Activated CD8-positive, alpha-beta memory T cell treated with anti-CD3 and anti-CD28 coated beads for 4 hours (primary cell): ENCODE results near the gene LAGE3.

Experiments
- DNase-seq, 2 donors: peaks; one replicate each; pipeline ENCODE4 v3.0.0-alpha.2; 2020; ENCODE audit warnings: low read depth in 2 of 2

Gene LAGE3

GRCh38 chrX:154477891-154478477 is 1.1 kb downstream of the LAGE3 start:
- no peak for DNase-seq

DNA sequence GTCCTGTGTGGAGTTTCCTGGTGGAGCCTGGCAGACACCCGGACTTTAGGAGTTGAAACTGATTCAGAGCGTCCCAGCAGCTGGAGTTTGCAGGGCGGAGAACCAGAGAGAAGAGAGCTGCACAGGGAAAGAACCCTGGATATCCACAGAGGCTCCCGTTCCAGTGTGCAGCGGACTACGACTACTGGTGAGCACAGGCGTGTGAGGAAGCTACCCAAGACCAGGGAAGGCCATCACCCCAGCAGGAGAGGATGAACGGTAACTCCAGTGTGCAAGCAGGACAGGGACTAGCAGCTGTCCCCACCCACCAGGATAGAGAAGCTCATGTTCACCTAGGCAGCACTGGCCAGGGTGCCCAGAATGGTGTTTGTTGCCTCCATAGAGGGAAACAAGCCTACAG is 2.3 kb downstream of the LAGE3 start:
- DNase-seq, result no peak

GRCh38 chrX:154473683-154474082 is 5.4 kb downstream of the LAGE3 start:
- no peak for DNase-seq

DNA sequence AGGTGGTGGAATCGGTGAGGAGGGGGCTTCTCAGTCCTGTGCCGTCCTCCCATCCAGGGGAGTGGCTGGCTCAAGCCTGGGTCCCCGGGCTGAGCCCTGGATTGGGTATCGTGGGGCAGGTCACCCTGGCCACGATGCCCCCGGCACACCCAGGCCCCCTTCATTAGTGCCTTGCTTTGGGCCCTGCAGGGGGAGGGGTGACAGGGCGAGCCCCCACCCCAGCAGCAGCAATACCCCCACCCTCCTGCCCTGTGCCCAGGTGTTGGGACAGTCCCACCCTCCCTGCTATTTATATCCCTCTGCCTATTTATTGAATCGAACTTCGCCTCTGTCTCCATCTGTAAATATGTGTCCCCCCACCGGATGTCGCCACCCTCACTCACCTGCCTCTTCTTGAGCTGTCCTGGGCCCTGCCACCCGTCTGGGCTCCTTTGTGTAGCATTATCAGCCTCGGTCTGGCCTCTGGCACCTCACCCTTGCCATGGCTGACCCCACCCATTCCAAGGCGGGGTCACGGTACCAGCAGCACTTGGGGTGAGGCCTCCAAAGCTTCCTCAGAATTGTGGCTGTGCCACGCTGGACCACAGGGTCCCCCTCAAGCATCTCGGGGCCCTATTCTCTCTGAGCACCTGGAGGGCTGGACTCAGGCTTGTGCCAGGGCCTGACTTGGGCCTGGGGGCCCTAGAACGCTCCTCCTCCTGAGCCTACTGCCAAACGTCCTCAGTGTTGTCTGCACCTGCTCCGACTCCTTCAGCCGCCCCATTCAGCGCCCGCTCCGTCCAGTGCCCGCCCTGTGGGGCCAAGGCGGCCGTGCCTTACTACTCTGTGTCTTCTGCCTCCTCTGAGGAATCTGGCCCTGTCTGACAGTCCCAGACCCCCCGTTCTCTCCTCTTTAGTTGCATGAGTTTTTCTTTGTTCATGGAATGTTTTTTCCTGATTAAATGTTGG is 6.1 kb downstream of the LAGE3 start:
- DNase-seq, result no peak

- DNase-seq, result no peak
These were observed 7.0 kb downstream of the LAGE3 start for GRCh38 chrX:154471839-154472684.

GRCh38 chrX:154470914-154471568 is 8.0 kb downstream of the LAGE3 start:
- DNase-seq, result no peak

DNA sequence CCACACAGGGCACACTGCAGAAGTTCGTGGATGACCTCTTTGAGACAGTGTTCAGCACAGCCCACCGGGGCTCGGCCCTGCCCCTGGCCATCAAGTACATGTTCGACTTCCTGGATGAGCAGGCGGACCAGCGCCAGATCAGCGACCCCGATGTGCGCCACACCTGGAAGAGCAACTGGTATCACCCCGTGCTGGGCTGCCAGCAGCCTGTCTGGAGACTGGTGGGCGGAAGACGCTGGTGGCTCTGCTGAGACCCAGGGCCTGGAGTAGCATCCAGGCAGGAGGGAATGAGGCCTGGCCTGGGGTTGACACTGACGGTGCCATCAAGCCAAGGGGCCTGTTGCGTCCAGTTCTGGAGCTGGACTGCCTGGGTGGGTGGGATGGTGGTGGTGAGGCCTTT is 8.6 kb downstream of the LAGE3 start:
- no peak for DNase-seq

DNA sequence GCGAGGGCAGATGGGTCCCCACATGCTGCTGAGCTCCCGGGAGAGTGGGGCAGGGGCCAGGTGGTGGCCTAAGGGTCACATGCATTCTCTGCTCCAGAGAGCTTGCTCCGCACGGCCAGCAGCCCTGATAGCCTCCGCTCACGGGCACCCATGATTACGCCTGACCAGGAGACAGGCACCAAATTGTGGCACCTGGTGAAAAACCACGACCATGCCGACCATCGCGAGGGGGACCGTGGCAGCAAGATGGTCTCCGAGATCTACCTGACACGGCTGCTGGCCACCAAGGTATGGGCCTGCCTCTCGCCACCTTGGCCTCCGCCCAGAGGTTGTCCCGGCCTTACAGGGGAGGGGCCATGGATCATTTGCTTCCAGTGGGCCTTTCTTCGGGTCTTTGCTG is 9.2 kb downstream of the LAGE3 start:
- DNase-seq, result no peak

- DNase-seq, result no peak
These were observed 10.0 kb downstream of the LAGE3 start for GRCh38 chrX:154469114-154469513.

DNA sequence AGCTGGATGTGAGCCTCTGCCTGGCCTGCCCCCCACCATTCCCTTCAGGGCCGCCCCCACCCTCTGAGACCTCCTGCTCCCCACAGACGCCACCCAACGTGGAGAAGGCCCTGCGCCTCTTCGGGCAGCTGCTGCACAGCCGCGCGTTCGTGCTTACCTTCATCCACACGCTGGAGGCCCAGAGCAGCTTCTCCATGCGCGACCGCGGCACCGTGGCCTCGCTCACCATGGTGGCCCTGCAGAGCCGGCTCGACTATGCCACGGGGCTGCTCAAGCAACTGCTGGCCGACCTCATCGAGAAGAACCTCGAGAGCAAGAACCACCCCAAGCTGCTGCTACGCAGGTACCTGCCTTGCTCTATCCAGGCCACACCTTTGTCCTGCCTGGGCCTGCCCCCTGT is 10.9 kb downstream of the LAGE3 start:
- no peak for DNase-seq

DNA sequence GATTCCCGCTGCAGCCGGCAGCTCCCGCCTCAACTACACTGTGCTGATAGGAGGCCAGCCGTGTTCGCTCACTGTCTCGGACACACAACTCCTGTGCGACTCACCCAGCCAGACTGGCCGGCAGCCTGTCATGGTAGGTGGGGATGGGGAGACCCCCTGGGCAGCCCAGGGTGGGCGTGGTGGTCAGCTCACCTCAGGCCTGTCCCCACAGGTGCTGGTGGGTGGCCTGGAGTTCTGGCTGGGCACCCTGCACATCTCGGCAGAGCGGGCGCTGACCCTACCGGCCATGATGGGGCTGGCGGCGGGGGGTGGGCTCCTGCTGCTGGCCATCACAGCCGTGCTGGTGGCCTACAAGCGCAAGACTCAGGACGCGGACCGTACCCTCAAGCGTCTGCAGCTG is 11.5 kb downstream of the LAGE3 start:
- DNase-seq, result no peak

DNA sequence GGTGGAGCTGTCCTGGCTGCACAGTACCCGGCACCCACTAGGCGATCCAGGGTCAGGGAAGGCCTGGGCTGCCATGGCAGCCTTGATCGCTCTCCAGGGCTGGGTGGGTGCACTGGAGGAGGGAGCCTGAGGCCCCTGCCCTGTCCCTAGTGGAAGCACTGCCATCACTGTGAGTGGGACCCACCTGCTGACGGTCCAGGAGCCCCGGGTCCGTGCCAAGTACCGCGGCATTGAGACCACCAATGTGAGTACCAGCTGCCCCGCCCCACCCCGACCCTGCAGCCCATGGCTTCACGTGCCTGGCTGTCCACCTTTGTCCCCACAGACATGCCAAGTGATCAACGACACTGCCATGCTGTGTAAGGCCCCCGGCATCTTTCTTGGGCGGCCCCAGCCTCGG is 12.2 kb downstream of the LAGE3 start:
- no peak for DNase-seq

DNA sequence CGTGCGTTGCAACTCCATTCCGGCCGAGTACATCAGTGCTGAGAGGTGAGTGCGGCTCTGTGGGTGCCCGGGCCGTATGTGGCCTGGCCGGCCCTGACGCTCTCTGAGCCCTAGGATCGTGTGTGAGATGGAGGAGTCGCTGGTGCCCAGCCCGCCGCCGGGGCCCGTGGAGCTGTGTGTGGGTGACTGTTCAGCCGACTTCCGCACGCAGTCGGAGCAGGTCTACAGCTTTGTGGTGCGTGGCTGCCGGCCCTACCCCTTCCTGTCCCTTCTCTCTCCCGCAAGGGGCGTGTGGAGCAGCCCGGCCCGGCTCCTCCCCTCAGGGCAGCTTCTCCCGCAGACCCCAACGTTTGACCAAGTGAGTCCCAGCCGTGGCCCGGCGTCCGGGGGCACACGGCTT is 13.0 kb downstream of the LAGE3 start:
- DNase-seq, result no peak

DNA sequence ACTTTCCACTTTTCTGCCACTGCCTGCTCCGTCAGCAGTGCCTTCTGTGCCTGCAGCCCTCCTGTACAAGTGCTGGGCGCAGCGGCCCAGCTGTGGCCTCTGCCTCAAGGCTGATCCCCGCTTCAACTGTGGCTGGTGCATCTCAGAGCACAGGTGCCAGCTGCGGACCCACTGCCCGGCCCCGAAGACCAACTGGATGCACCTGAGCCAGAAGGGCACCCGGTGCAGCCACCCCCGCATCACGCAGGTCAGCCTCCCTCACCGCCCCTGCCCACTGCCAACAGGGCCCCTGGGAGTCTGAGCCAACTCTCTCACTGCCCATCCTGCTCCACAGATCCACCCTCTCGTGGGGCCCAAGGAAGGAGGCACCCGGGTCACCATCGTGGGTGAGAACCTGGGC is 13.5 kb downstream of the LAGE3 start:
- DNase-seq, result no peak

DNA sequence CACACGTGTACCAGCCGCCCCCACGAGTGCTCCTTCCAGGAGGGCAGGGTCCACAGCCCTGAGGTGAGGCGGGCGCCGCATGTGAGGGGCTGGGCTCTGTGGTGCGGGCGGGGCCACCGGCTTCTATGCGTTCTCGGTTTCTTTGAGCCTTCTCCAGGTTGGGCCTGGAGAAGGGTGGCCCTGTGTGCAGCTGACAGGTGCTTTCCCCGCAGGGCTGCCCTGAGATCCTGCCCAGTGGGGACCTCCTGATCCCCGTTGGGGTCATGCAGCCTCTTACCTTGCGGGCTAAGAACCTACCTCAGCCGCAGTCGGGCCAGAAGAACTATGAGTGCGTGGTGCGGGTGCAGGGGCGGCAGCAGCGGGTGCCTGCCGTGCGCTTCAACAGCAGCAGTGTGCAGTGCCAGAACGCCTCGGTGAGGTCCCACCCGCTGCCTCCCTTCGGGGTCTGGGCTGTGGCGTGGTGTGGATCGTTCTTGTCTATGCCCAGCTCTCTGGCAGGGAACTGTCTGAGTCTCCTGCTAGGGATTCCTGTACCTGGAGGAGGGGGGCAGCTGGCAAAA is 14.2 kb downstream of the LAGE3 start:
- no peak for DNase-seq

GRCh38 chrX:154463611-154464220 is 15.4 kb downstream of the LAGE3 start:
- no peak for DNase-seq

DNA sequence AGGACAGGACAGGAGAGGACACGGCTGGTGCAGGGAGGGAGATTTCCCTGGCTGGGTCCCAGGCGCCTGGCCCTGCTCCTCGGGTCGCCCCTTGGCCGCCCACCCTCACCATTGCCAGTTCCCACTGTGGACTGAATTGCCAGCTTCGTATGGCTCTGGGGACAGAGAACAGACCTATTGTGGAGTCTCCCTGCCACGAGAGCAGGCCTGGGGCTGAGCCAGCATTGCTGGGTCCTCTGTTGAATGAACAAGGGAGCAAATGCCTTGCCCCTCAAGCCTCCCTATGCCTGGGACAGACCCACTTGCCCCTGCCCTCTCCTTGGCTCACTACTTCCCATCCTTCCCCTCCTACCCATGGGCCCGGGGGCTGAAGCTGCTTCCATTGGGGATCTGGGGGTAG is 16.7 kb downstream of the LAGE3 start:
- DNase-seq, result no peak

DNA sequence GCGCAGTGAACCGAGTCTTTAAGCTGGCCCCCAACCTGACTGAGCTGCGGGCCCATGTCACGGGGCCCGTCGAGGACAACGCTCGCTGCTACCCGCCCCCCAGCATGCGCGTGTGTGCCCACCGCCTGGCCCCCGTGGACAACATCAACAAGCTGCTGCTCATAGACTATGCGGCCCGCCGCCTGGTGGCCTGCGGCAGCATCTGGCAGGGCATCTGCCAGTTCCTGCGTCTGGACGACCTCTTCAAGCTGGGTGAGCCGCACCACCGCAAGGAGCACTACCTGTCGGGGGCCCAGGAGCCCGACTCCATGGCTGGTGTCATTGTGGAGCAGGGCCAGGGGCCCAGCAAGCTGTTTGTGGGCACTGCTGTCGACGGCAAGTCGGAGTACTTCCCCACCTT is 18.8 kb downstream of the LAGE3 start:
- DNase-seq, result no peak

GRCh38 chrX:154459832-154460231 is 19.2 kb downstream of the LAGE3 start:
- DNase-seq, result no peak

DNA sequence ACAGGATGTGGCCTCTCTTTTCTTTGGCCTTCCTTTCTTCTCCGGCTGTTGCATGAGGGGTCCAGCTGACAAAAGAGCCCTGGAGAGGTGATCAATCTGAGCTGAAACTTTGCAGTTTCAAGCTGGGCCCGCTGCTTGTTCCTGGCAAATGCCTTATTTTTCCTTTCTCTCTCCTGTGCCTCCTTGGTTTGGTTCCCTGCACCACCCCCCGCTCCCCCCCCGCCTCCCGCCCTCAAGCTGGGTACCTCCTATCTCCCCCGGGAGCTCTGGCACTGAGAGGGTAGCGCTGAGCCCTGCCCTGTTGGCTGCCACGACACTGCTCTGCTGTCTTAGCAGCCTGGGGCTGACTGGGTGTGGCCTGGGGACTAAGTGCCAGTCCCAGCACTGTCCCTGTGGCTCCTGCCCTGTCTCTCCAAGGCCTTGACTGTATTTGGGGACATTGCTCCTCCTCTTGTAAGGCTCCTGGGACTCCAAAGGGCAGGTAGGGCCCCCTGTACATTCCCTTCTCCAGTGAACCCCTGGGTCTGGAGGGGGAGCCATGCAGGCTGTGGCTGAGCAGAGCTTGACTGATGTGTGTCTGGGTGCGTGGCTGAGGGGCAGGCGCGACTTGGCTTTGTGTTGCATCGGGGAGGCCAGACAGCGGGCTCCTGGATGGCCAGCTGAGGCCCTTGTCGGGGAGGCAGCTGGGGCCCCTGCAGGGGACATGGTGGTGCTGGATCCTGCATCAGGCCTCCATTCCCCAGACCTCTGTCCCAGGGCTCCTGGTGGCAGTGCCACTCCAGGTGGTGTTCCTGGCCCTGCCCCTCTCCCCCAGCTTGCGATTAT is 19.9 kb downstream of the LAGE3 start:
- DNase-seq, result no peak
